DMS114 treated with DMSO at 0.1 percent for 48 hours (cell line): ENCODE measurements around the gene CERS1.

ENCODE experiments used
- DNase-seq: peaks from one replicate; lab custom pipeline; 2025; ENCODE audit not compliant: unreplicated experiment; lab: John Stamatoyannopoulos, UW

CERS1 gene

DNA sequence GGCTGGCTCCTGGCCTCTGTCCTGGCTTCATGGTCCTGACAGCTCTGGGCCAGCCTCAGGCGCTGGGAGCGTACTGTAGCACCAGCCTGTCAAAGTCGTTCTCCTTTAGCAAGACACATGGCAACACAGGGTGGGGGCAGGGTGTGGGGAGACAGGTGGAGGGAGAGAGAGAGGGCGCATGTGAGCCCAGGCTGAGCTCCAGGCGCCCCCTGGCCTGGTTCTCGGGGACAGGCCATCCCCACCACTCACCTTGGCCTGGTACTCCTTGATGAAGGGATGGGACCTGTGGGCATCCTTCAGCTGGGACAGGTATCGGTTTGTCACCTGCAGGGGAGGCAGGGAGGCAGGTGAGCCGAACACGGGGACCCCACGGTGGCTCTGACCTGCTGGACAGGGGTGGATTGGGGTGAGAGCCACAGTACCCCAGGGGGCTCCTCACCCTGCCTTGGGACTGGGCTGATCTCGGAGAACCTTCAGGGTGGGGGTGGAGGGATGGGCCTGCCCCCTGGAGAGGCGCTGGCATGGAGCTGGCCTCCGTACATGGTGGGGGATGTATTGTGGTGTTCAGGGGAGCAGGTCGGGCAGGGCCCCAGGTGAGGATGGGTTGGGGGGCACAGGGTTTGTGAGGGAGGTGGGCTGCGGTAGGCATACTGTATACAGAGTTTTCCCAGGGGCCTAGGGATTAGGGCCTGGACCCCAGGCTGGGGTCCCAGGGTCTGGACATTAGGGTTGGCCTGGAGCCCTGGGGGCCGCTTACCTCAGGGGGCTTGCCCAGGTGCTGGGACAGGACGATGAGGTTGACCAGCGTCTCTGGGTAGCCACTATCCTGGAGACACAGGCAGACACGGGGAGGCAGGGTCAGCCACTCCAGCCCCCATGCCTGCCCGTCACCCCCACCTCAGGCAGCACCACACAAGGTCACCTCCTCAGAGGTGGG, 3.9 kb upstream of the CERS1 start:
- no peak for DNase-seq

DNA sequence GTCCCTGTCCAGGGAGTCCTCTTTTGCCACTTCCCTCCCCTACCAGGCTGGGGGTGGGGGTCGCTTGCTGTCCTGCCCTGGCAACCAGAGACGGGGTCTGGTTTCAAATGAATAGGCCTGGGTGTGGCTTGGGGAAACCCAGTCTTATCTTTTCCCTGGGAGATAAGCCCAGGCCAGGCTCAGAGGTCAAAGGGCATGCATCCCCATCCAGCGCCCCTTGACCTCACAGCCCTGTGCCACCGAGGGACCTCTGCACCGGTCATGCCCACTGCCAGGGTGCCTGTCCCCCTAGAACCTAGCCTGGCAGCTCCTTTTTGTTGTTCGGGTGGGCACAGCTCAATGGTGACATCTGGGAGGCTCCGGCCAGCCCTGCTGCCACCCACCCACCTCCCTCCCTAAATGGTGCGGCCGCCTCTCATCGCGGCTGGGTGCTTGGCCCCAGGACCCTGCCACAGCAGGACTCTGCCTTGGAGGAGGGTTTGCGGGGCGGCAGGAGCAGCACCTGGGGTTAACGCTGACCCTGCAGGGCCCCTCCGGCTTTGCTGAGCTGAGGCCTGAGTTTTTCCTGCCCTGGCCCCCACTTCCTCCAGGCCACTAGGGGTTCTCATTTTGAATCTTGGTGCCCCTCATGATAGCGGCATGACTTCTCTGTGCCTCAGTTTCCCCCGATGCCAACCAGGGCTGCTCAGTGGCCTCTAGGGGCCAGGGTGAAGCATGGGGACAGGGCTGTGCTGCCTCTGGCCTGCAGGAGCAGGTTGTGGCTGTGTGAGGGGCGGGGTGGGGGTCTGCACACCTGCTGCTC, 2.9 kb upstream of the CERS1 start:
- no peak for DNase-seq

DNA sequence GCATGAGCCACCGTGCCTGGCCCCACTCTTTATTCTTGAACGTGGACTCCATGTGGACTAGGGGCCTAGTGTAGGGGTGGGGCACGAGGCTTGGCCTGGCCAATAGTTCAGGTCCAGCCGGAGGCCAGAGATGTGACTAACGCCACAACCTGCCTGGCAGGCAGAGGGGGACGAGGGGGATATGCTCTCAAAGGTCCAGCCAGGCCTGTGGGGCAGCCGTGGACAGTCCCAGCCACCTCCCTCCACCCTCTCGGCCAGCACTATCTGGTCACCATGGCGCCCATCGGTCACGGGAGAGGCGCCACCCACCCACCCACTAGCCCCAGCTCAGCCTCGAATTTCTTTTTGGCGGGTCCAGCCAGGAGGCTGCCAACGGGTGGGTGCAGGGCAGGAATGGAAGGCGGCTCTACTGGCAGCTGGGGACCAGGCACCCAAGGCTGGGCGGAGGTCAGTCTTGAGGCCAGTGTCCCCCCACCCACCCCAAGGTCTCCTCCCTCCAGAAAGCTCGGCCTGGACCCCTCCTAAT, 2.2 kb upstream of the CERS1 start:
- DNase-seq = no peak

DNA sequence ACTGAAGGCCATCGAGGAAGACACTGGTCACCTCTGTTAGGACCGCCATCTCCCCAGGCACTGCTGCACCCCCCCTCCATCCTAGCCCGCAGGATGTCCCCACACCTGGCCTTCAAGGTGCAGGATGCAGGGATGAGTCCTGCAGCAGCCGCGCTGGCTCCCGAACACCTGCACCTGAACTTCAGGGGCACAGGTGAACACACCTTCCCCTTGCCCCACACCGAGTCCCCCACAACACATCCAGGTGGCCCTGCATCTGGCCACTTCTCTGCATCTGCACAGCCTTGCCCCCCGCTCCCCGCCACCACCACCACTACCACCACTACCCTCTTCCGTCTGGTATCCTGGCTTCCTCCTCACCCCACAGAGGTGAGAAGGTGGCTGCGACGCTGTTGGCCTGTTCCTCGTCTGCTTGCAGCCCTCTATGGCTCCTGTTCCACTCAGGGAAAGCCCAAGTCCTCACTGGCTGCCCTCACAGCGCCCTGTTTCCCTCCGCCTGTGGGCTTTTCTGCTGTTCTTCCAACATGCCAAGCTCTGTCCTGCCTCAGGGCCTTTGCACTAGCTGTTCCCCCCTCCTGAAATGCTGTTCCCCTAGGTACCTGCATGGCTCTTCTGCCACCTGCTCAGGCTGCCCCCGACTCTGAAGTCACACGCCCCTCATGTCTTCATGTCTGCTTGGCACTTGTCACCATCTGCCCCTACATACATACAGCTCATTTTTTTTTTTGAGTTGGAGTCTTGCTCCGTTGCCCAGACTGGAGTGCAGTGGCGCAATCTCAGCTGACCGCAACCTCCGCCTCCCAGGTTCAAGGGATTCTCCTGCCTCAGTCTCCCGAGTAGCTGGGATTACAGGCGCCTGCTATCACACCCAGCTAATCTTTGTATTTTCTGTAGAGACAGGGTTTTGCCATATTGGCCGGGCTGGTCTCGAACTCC, 1.4 kb upstream of the CERS1 start:
- no peak for DNase-seq

DNA sequence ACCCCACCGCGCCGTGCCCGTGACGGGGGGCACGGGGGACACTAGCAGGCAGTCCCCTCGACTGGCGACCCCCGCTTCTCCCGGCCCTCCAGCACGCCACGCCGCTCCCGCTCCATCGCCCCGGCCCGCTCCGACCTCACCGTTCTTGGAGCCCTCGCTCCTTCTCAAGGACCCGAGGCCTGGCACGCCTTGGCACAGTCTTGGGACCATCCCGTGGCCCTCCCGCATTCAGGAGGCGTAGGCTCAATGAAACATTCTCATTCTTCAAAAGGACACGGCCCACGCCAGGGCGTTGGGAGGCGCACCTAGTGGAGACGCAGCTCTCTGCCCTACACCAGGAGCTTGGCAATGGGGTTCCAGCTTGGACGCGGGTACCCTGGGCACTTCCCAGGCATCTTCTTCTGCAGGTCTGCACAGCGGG, 473 bp upstream of the CERS1 start:
- DNase-seq = no peak

DNA sequence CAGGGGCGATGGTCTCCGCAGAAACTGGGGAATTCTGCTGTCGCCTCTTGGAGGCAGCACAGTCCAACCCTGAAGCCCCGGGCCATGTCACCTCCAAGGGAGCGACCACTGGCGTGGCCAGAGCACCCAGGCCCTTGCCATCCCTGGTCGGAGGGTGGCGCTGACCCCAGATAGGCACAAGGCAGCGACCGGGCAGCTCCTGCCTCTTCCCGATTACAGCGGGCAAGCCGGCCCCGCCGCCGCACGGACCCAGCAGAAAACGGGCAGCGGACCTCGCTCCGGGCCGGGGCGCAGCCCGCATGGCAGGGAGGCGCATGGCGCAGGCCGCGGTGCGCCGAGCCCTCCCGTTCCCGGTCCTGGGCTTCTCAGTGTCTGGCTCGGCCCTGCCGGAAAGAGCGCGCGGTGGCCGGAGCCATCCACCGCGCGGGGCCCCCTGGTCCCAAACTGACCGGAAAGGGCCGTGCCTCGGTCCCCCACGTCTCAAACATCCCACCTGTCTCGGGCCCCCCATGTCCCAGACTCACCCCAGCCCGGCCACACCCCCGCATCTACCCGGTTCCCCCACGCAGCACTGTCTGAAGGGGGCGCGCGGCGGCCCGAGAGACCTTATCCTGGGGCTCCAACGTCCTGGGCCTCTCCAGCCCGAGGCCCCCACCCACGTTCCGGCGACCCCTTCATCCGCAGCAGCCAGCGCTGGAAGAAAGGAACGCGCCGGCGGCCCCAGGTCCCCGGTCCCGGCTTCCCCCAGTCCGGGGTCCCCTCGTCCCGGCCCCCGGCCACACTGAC, 727 bp downstream of the CERS1 start:
- DNase-seq = no peak

DNA sequence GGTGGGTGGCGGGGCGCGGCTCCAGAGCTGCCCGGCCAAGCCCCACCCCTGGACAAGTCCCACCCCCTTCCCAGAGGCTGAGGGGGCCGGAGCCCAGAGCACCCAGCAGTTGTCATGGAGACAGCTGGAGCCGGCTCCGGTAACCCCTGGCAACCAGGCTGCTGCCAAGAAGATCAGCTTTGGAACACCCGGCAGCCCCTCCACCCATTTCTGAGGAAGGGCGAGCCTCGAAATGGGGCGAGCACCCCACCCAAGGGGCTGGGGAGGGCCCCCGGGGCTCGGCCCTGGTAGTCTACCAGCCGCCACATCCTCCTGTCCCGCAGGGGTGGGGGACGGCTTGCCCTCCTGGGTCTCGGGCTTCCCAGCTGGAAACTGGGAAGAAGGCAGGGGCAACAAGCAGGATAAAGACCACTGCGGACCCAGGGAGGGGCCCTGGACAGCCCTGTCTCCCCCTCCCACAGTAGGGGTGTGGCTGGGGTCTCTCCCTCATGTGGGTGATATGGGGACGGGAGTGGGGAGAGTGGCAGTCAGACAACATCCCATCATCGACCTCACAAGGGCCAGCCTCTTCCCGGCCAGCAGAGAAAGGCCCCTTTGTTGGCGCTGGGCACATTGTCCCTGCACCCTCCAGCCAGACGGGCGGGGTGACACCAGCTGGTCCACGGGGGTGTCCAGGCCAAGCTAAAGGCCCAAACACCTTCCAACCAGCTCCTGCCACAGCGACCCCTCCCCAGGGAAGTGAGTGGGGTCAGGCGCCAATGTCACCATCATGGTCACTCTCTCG, 1.5 kb downstream of the CERS1 start:
- DNase-seq = no peak

DNA sequence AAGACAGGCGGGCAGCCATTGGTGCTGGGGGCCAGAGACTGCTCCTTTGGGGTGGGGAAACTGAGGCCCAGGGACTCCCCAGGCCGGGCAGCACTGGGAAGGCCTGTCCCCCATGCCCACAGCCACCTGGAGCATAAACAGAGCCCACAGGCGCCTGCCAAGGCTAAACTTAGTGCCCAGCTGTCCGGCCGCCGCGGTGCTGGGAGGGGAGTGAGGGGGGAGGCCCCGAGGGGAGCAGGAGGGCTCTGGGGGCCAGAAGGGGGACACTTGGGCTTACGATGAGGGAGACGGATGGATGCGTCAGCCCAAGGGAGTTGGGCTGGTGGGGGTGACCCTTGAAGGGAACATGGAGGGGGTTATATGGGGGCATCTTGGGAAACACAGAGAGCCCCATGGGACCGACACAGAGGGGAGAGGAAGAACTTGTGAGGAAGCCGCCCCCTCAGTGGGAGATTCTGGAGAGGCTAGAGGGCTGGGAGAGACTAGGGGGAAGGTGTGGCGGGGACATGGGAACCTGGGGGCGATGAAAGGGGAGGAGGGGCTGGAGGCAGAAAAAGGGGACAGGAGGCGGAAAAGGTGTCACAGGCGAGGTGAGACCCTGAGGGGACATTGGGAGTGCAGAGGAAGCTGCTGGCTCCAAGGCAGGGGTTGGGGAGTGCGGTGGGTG, 2.2 kb downstream of the CERS1 start:
- no peak for DNase-seq

DNA sequence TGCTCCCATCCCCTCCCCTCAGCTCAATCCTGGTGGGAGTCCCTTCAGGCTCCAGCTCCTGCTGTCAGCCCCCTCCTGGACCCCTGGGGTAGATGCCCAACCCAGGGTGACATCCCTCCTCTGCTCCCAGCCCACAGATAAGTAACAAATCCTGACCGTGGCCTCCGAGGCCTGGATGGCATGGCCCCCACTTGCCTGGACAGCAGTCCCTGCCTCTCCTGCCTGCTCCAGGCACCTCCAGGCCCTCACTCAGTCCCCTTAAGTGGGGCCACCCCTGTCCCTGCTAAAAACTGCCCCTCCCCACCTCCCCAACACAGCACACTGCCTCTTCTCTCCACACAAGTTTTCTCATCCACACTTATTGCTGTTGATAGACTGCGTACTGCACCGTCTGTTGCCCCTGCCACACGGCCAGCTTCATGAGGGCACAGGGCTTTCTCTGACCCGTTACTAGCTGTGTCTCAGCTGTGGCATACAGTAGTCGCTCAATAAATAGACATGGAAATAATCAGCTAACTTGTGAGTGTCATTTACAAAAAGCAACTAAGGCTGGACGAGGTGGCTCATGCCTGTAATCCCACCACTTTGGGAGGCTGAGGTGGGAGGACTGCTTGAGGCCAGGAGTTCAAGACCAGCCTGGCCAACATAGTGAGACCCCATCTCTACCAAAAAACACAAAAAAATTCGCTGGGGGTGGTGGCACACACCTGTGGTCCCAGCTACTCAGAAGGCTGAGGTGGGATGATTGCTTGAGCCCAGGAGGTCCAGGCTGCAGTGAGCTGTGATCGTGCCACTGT, 5.8 kb downstream of the CERS1 start:
- DNase-seq = no peak

DNA sequence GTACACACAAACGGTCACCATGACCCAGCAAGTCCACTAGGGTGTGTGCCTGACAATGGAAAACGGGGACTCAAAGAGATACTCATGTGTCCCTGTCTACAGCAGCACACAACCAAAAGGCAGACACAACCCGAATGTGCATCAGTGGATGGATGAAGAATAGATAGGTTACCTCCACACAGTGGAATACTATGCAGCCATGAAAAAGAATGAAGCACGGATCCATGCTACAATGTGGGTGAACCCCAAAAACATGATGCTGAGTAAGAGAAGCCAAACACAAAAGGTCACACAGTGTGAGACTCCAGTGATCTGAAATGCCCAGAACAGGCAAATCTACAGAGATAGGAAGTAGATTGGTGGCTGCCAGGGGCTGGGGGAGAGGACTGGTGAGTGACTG, 9.0 kb downstream of the CERS1 start:
- DNase-seq = no peak

DNA sequence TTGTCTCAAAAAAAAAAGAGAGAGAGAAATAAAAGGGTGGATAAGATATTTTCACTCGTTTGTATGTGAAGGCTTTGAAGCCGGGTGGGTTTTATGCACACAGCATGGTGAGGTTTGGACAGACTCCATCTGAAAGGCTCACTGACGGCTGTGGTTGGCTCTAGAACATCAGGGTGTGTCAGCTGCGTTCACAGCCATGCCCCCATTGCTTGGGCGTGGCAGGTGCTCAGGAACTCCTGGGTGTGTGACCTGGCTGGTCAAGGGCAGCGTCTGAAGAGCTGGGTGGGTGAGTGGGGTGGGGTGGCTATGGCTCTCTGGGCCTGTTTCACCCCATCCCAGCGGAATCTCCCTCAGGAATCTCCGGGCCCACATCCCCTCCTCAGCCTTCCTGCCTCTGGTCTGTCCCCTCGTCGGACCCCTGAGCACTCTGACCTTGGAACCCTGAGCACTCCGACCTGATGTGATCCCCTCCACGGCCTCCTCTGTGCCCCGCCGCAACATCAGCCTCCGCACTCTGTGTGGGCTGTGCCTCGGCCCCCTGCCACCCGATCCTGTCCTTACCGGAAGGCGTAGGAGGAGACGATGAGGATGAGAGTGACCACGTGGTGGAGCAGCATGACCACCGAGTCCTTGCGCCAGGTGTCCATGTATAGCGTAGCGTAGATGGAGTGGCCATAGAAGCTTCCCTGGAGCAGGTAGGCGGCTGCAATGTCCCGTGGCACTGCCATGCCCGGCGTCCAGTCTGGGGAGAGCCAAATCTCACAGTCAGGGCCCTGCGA, 12.2 kb downstream of the CERS1 start:
- no peak for DNase-seq

DNA sequence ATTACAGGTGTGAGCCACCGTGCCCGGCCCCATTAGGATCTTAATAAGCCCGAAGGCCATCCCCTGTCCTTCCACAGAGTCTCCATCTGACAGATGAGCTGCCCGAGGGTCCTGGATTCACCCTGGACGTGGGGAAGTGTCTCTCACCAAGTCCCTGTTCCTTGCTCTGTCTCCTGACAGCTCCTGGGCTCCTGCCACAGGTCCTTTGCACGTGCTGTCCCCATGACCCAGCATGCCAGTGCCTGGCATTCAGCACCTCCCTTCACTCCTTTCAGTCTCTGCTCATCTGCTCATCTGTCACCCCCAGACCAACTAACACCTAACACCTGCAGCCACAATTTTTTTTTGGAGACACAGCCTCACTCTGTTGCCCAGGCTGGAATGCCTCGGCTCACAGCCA, 14.5 kb downstream of the CERS1 start:
- DNase-seq = no peak

DNA sequence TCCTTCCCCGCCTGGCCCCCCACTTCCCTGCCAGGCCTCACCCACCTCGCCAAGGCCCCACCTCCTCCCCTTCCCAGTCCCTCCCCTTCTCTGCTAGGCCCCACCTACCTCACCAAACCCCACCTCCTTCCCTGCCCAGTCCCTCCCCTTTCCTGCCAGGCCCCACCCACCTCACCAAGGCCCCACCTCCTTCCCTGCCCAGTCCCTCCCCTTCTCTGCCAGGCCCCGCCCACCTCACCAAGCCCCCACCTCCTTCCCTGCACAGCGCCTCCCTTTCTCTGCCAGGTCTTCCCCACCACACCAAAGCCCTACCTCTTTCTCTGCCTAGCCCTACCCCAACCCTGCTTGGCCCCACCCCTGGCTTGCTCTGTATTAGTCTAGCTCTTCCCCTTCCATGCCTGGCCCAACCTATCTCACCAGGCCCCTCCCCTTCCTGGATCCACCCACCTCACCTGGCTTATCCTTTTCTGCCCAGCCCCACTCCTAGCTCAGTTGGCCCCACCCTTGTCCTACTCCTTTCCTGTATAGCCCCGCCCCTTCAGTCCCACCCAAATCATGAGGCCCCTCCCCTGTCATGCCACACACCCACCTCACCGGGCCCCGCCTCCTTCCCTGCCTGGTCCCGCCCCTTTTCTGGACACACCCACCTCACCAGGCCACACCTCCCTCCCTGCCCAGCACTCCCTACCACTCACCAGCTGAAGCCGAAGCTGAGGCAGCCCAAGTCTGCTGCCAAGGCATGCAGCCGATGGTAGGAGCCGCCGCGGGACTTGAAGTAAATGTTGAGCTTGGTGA, 16.2 kb downstream of the CERS1 start:
- DNase-seq = no peak

DNA sequence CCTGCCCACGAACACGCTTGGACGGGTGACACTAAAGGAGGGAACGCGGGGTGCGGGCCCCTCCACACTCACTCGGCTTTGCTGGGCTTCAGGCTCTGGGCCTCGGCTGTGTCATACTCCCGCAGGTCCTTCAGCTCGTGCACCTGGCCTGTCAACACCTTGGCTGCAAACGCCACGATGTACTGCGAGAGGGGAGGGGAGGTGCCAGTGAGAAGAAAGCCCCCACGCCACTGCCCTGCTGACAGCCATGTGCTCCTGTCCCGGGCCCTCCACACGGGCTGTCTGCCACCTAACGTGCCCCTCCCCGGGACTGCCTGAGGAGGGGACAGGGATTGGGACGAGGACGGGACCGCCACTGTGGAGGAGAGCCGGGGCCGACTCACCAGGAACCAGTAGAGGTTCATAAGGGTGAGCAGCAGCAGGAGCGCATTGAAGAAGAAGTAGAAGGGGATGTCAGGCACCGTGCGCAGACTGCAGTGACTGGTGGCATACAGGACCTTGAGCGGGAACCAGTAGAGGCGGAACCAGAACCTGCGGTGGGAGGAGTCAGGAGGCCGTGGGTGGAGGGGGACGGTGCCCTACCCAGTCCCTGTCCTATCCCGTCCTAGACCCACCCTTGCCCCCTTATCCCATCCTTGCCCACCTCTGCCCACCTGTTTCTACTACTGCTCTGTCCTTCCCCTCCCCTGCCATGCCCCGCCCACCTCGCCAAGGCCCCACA, 16.9 kb downstream of the CERS1 start:
- DNase-seq = no peak

DNA sequence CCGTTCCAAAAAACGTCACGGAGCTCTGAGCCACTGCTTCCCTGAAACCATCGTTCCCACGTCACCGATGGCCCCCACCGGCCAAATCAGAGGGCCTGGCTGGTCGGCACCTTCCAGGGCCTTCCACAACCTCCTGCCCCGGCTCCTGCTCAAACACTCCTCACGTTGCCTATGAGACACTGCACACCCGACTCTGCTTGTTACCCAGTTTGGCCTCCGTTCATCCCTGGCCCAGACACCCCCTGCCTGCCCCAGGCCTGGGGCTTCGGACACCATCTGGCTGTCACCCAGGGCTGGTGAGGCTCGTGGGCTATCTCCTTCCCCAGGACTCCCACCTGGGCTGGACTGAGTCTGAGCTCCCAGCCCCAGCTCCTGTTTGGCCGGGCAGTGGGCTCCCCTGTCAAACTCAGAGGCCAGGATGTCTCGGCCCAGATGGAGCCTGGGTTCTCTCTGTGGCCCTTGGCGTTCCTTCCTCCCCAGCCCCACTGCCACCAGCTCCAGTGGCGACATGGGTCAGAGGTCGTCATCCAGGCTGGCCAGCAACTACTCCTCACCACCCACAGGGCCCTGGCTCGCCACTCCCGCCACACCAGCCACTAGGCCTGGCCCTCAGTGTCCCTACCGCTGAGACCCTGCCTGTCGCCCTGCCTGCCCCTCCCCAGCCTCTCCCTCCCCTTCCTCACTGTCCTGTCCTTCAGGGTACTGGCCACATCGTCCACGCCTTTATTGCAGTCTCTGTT, 17.7 kb downstream of the CERS1 start:
- DNase-seq = no peak
